Measurements from ENCODE around the gene HSDL2.
"Not testable (repeated sequence)": the region's sequence is repeated elsewhere in the genome, so short reads cannot be mapped to it uniquely, and the experiment has no call there.

The HSDL2 gene

DNA sequence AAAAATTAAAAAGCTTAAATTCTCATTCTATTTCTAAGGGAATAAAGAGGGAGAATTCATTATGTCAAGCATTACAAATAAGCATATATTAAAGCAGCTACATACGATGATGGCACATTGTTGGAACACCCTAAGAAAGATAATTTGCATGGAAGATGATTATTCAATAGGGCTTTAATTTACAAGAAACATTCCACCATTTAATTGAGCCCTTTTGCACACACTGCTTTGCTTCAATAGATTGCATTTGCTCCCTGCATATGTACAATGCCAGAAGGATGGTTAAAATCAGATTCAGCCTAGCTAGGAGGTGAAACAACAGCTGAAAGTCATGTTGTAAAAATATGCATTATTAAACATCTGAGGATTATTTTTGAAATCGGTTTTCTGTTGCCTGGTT, 128.5 kb downstream of the HSDL2 start:
- H2AFZ ChIP-seq (ENCODE audit: low read length), result no peak overlapping the region
- H3K18ac ChIP-seq (ENCODE audit: low read length), result no peak overlapping the region
- H3K9ac ChIP-seq (ENCODE audit: low read depth, low read length, poor library complexity), result no peak overlapping the region
- H3K36me3 ChIP-seq (replicated peaks in 1 of 2; ENCODE audit: control insufficient read depth in 2 of 2, insufficient read depth in 2 of 2, low read length in 2 of 2), result peaks cover 2 to 11% of the 10 kb centered on the region in 2 donors
- DNase-seq (ENCODE audit: low spot score), result no peak
- H2BK5ac ChIP-seq (ENCODE audit: low read length), result no peak overlapping the region
- no peak overlapping the region for H3K14ac ChIP-seq (ENCODE audit: low read length)
- no peak overlapping the region for H2AK5ac ChIP-seq (ENCODE audit: low read depth, low read length)
- H2BK15ac ChIP-seq (ENCODE audit: low read length), result no peak overlapping the region
- no peak overlapping the region for H2BK12ac ChIP-seq (ENCODE audit: low read length)
- H2BK120ac ChIP-seq (ENCODE audit: low read depth, low read length), result no peak overlapping the region
- no peaks in the 10 kb centered on the region for H3K27me3 ChIP-seq (ENCODE audit: control insufficient read depth in 3 of 3, insufficient read depth in 3 of 3, low read depth in 1 of 3, low read length in 3 of 3)
- no peak overlapping the region for H3K23ac ChIP-seq (ENCODE audit: low read depth, low read length, poor library complexity)
- no peak overlapping the region for H4K91ac ChIP-seq (ENCODE audit: low read depth, low read length, poor library complexity)
- H3K4me2 ChIP-seq (ENCODE audit: insufficient read depth, low read length, poor library complexity, severe bottlenecking), result no peak overlapping the region
- no peak overlapping the region for H3K4ac ChIP-seq (ENCODE audit: low read length)
- peaks cover 0 to 6% of the 10 kb centered on the region in 2 donors for H3K4me1 ChIP-seq (ENCODE audit: control insufficient read depth in 2 of 2, insufficient read depth in 1 of 2, low read depth in 1 of 2, low read length in 2 of 2)
- H4K8ac ChIP-seq (ENCODE audit: low read depth, low read length), result no peak overlapping the region
- no CpG with 5 or more reads among the region's 2 CpGs for WGBS, 2 donors (ENCODE audit: extremely low coverage in 2 of 2, insufficient read length in 2 of 2, insufficient replicate concordance in 1 of 2)
- H3K4me3 ChIP-seq (ENCODE audit: low read length in 2 of 2), result no peak overlapping the region
- peaks cover 4% of the 10 kb centered on the region for H3K79me1 ChIP-seq (ENCODE audit: low read depth, low read length)
- no peak overlapping the region for H3K27ac ChIP-seq (replicated peaks; ENCODE audit: low read length)
- peaks cover 0 to 11% of the 10 kb centered on the region in 2 donors for H3K9me3 ChIP-seq (replicated peaks in 1 of 2; ENCODE audit: control insufficient read depth in 2 of 2, insufficient read depth in 1 of 2, low read depth in 1 of 2, low read length in 2 of 2)

DNA sequence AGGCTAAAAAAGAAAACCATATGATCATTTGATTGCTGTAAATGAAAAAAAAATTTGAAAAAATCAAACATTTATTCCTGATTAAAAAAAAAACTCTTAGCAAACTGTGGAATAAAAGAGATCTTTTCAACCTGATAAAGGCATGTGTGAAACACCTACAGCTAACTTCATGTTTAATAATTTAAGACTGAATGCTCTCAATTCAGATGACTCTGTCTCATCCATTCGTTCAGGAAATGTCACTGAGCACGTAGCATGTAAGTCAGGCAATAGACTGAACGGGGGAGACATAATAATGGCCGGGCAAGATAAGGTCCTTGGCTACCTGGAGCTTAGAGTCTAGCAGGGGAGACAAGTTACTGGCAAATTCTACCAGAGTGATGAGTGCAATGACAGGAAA, 132.5 kb downstream of the HSDL2 start:
- not testable (repeated sequence) for H3K9me3 ChIP-seq (replicated peaks in 1 of 2; ENCODE audit: control insufficient read depth in 2 of 2, insufficient read depth in 1 of 2, low read depth in 1 of 2, low read length in 2 of 2); H2BK12ac ChIP-seq (ENCODE audit: low read length); H2BK120ac ChIP-seq (ENCODE audit: low read depth, low read length); H3K18ac ChIP-seq (ENCODE audit: low read length); H3K4ac ChIP-seq (ENCODE audit: low read length); H3K14ac ChIP-seq (ENCODE audit: low read length); H2AFZ ChIP-seq (ENCODE audit: low read length); H3K4me1 ChIP-seq (ENCODE audit: control insufficient read depth in 2 of 2, insufficient read depth in 1 of 2, low read depth in 1 of 2, low read length in 2 of 2); H3K27ac ChIP-seq (replicated peaks; ENCODE audit: low read length); H3K23ac ChIP-seq (ENCODE audit: low read depth, low read length, poor library complexity); H2BK15ac ChIP-seq (ENCODE audit: low read length); H4K91ac ChIP-seq (ENCODE audit: low read depth, low read length, poor library complexity); H3K4me3 ChIP-seq (ENCODE audit: low read length in 2 of 2); H2AK5ac ChIP-seq (ENCODE audit: low read depth, low read length); H3K4me2 ChIP-seq (ENCODE audit: insufficient read depth, low read length, poor library complexity, severe bottlenecking); H4K8ac ChIP-seq (ENCODE audit: low read depth, low read length); H3K79me1 ChIP-seq (ENCODE audit: low read depth, low read length); DNase-seq (ENCODE audit: low spot score); H3K36me3 ChIP-seq (replicated peaks in 1 of 2; ENCODE audit: control insufficient read depth in 2 of 2, insufficient read depth in 2 of 2, low read length in 2 of 2); H3K9ac ChIP-seq (ENCODE audit: low read depth, low read length, poor library complexity); H3K27me3 ChIP-seq (ENCODE audit: control insufficient read depth in 3 of 3, insufficient read depth in 3 of 3, low read depth in 1 of 3, low read length in 3 of 3); H2BK5ac ChIP-seq (ENCODE audit: low read length)
- no CpG with 5 or more reads among the region's 4 CpGs for WGBS, 2 donors (ENCODE audit: extremely low coverage in 2 of 2, insufficient read length in 2 of 2, insufficient replicate concordance in 1 of 2)

DNA sequence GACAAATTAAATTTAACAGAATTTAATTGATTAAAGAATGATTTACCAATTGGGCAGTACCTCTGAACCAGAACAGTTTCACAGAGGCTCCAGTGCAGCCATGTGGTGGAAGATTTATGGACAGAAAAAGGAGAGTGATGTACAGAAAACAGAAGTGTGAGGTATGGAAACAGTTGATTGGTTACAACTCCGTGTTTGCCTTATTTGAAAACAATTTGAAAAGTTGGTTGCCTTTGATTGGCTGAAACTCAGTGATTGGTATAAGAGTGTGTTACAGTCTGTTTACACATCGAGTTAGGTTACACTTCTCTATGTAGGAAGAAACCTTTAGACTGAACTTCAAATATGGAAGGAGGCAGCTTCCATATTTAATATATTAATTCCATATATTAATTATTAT, 136.9 kb downstream of the HSDL2 start:
- no peak overlapping the region for H3K27ac ChIP-seq (replicated peaks; ENCODE audit: low read length)
- H3K14ac ChIP-seq (ENCODE audit: low read length), result no peak overlapping the region
- no peak overlapping the region for H3K18ac ChIP-seq (ENCODE audit: low read length)
- no peak overlapping the region for H3K9ac ChIP-seq (ENCODE audit: low read depth, low read length, poor library complexity)
- H3K4me3 ChIP-seq (ENCODE audit: low read length in 2 of 2), result no peak overlapping the region
- H2BK15ac ChIP-seq (ENCODE audit: low read length), result no peak overlapping the region
- DNase-seq (ENCODE audit: low spot score), result no peak
- H2BK12ac ChIP-seq (ENCODE audit: low read length), result no peak overlapping the region
- no peaks in the 10 kb centered on the region for H3K4me1 ChIP-seq (ENCODE audit: control insufficient read depth in 2 of 2, insufficient read depth in 1 of 2, low read depth in 1 of 2, low read length in 2 of 2)
- no peaks in the 10 kb centered on the region for H3K27me3 ChIP-seq (ENCODE audit: control insufficient read depth in 3 of 3, insufficient read depth in 3 of 3, low read depth in 1 of 3, low read length in 3 of 3)
- WGBS, 2 donors (ENCODE audit: extremely low coverage in 2 of 2, insufficient read length in 2 of 2, insufficient replicate concordance in 1 of 2), result no CpG with 5 or more reads among the region's 2 CpGs
- peaks cover 0 to 12% of the 10 kb centered on the region in 2 donors for H3K9me3 ChIP-seq (replicated peaks in 1 of 2; ENCODE audit: control insufficient read depth in 2 of 2, insufficient read depth in 1 of 2, low read depth in 1 of 2, low read length in 2 of 2)
- no peak overlapping the region for H3K4ac ChIP-seq (ENCODE audit: low read length)
- peaks cover 0 to 9% of the 10 kb centered on the region in 2 donors for H3K36me3 ChIP-seq (replicated peaks in 1 of 2; ENCODE audit: control insufficient read depth in 2 of 2, insufficient read depth in 2 of 2, low read length in 2 of 2)
- no peak overlapping the region for H2BK120ac ChIP-seq (ENCODE audit: low read depth, low read length)
- H2BK5ac ChIP-seq (ENCODE audit: low read length), result no peak overlapping the region
- no peak overlapping the region for H4K91ac ChIP-seq (ENCODE audit: low read depth, low read length, poor library complexity)
- H3K4me2 ChIP-seq (ENCODE audit: insufficient read depth, low read length, poor library complexity, severe bottlenecking), result no peak overlapping the region
- H2AK5ac ChIP-seq (ENCODE audit: low read depth, low read length), result no peak overlapping the region
- no peaks in the 10 kb centered on the region for H3K79me1 ChIP-seq (ENCODE audit: low read depth, low read length)
- no peak overlapping the region for H3K23ac ChIP-seq (ENCODE audit: low read depth, low read length, poor library complexity)
- H2AFZ ChIP-seq (ENCODE audit: low read length), result no peak overlapping the region
- H4K8ac ChIP-seq (ENCODE audit: low read depth, low read length), result no peak overlapping the region

DNA sequence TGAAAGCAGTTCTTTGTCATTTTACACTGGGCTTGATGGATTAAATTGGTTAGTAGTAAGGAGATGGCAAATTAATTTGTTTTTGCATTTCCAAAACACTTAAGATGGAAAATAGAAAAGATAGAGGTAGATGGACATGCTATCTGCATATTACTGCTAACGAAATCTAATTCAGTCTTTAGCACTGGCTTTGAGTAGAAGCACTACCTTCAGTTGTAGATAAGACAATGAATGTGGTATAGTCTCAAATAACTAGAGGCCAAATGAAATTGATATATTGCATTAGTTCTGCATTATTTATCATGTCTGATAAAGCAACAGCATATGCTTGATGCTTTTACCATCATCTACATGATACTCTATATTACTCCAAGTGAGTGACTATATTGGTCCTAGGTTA, 140.2 kb downstream of the HSDL2 start:
- Histone ChIP-seq H2BK5ac (ENCODE audit: low read length) (no peak overlapping the region), H2BK15ac (ENCODE audit: low read length) (no peak overlapping the region), H3K4me3 (ENCODE audit: low read length in 2 of 2) (no peak overlapping the region), H2AK5ac (ENCODE audit: low read depth, low read length) (no peak overlapping the region), H3K9me3 (replicated peaks in 1 of 2; ENCODE audit: control insufficient read depth in 2 of 2, insufficient read depth in 1 of 2, low read depth in 1 of 2, low read length in 2 of 2) (peaks cover 0 to 9% of the 10 kb centered on the region in 2 donors), H2BK12ac (ENCODE audit: low read length) (no peak overlapping the region), H2BK120ac (ENCODE audit: low read depth, low read length) (no peak overlapping the region), H3K9ac (ENCODE audit: low read depth, low read length, poor library complexity) (no peak overlapping the region), H3K79me1 (ENCODE audit: low read depth, low read length) (no peaks in the 10 kb centered on the region), H3K36me3 (replicated peaks in 1 of 2; ENCODE audit: control insufficient read depth in 2 of 2, insufficient read depth in 2 of 2, low read length in 2 of 2) (peaks cover 0 to 9% of the 10 kb centered on the region in 2 donors), H3K18ac (ENCODE audit: low read length) (no peak overlapping the region), H3K23ac (ENCODE audit: low read depth, low read length, poor library complexity) (no peak overlapping the region), H3K27me3 (ENCODE audit: control insufficient read depth in 3 of 3, insufficient read depth in 3 of 3, low read depth in 1 of 3, low read length in 3 of 3) (no peaks in the 10 kb centered on the region), H4K91ac (ENCODE audit: low read depth, low read length, poor library complexity) (no peak overlapping the region), H3K4me1 (ENCODE audit: control insufficient read depth in 2 of 2, insufficient read depth in 1 of 2, low read depth in 1 of 2, low read length in 2 of 2) (no peaks in the 10 kb centered on the region), H4K8ac (ENCODE audit: low read depth, low read length) (no peak overlapping the region), H3K27ac (replicated peaks; ENCODE audit: low read length) (no peak overlapping the region), H2AFZ (ENCODE audit: low read length) (no peak overlapping the region), H3K4ac (ENCODE audit: low read length) (no peak overlapping the region), H3K4me2 (ENCODE audit: insufficient read depth, low read length, poor library complexity, severe bottlenecking) (no peak overlapping the region), H3K14ac (ENCODE audit: low read length) (no peak overlapping the region)
- no CpG with 5 or more reads among the region's 1 CpG for WGBS, 2 donors (ENCODE audit: extremely low coverage in 2 of 2, insufficient read length in 2 of 2, insufficient replicate concordance in 1 of 2)
- DNase-seq (ENCODE audit: low spot score), result no peak
